ENCODE measurements around the gene ACADL.
A peak's percentile ranks its signal among the peaks of the same experiment; 100 is the strongest.

ACADL gene

GRCh38 chr2:210171309-210172218, 53.7 kb downstream of the ACADL start, which contains the start of gene KANSL1L:
KANSL1L (minus strand) TSS chr2:210171409; CDS start chr2:210154582, 16,827 bp downstream.
- Mint-ChIP-seq H3K27ac (peak within 1 kb of the TSS; percentile 94), H3K27me3 (ENCODE audit: low read depth) (peaks cover 38% of the 10 kb centered on the region), H3K4me1 (ENCODE audit: low read depth) (peaks cover 18% of the 10 kb centered on the region), H3K36me3 (ENCODE audit: low read depth) (no peaks in the 10 kb centered on the region), H3K4me3 (peak within 1 kb of the TSS; percentile 95), H3K9me3 (no peaks in the 10 kb centered on the region)
- peak; percentile 95 for DNase-seq (ENCODE audit: low spot score)

GRCh38 chr2:210170446-210171303, 54.6 kb downstream of the ACADL start:
- DNase-seq (ENCODE audit: low spot score) = peak; percentile 96
- Mint-ChIP-seq H3K27ac (peak overlapping the region; percentile 94), H3K4me1 (ENCODE audit: low read depth) (peaks cover 19% of the 10 kb centered on the region), H3K9me3 (no peaks in the 10 kb centered on the region), H3K4me3 (peak overlapping the region; percentile 95), H3K36me3 (ENCODE audit: low read depth) (no peaks in the 10 kb centered on the region), H3K27me3 (ENCODE audit: low read depth) (peaks cover 30% of the 10 kb centered on the region)

GRCh38 chr2:210170196-210170445, 55.1 kb downstream of the ACADL start:
- DNase-seq (ENCODE audit: low spot score) = no peak
- Mint-ChIP-seq H3K4me1 (ENCODE audit: low read depth) (peaks cover 19% of the 10 kb centered on the region), H3K27ac (peak overlapping the region; percentile 94), H3K36me3 (ENCODE audit: low read depth) (no peaks in the 10 kb centered on the region), H3K9me3 (no peaks in the 10 kb centered on the region), H3K4me3 (peak overlapping the region; percentile 95), H3K27me3 (ENCODE audit: low read depth) (peaks cover 25% of the 10 kb centered on the region)

GRCh38 chr2:210169516-210170195, 55.6 kb downstream of the ACADL start:
- Mint-ChIP-seq H3K4me1 (ENCODE audit: low read depth) (peaks cover 19% of the 10 kb centered on the region), H3K4me3 (peak overlapping the region; percentile 95), H3K27ac (peak overlapping the region; percentile 94), H3K27me3 (ENCODE audit: low read depth) (peaks cover 23% of the 10 kb centered on the region), H3K9me3 (no peaks in the 10 kb centered on the region), H3K36me3 (ENCODE audit: low read depth) (no peaks in the 10 kb centered on the region)
- no peak for DNase-seq (ENCODE audit: low spot score)

GRCh38 chr2:210167227-210167626, 58.0 kb downstream of the ACADL start:
- no peak overlapping the region for H3K27ac Mint-ChIP-seq
- peaks cover 30% of the 10 kb centered on the region for H3K4me1 Mint-ChIP-seq (ENCODE audit: low read depth)
- no peak for DNase-seq (ENCODE audit: low spot score)

GRCh38 chr2:210162466-210163124, 62.7 kb downstream of the ACADL start:
- DNase-seq (ENCODE audit: low spot score) = no peak
- H3K9me3 Mint-ChIP-seq = no peaks in the 10 kb centered on the region
- no peak overlapping the region for H3K4me3 Mint-ChIP-seq
- peaks cover 14% of the 10 kb centered on the region for H3K4me1 Mint-ChIP-seq (ENCODE audit: low read depth)
- H3K27ac Mint-ChIP-seq = no peak overlapping the region
- H3K36me3 Mint-ChIP-seq (ENCODE audit: low read depth) = peaks cover 2% of the 10 kb centered on the region
- H3K27me3 Mint-ChIP-seq (ENCODE audit: low read depth) = no peaks in the 10 kb centered on the region

More at GRCh38 chr2:210167227-210167626, 58.0 kb downstream of the ACADL start:
- Mint-ChIP-seq H3K4me3 (no peak overlapping the region), H3K9me3 (no peaks in the 10 kb centered on the region), H3K36me3 (ENCODE audit: low read depth) (no peaks in the 10 kb centered on the region), H3K27me3 (ENCODE audit: low read depth) (peaks cover 8% of the 10 kb centered on the region)

- H3K36me3 Mint-ChIP-seq (ENCODE audit: low read depth) = peaks cover 6% of the 10 kb centered on the region
- H3K4me1 Mint-ChIP-seq (ENCODE audit: low read depth) = peaks cover 12% of the 10 kb centered on the region
- no peak overlapping the region for H3K4me3 Mint-ChIP-seq
- no peaks in the 10 kb centered on the region for H3K27me3 Mint-ChIP-seq (ENCODE audit: low read depth)
- no peak for DNase-seq (ENCODE audit: low spot score)
- H3K9me3 Mint-ChIP-seq = no peaks in the 10 kb centered on the region
- H3K27ac Mint-ChIP-seq = no peak overlapping the region
Observed at GRCh38 chr2:210159059-210159458, 66.2 kb downstream of the ACADL start.

GRCh38 chr2:210158236-210158635, 67.0 kb downstream of the ACADL start:
- Mint-ChIP-seq H3K36me3 (ENCODE audit: low read depth) (peaks cover 9% of the 10 kb centered on the region), H3K27me3 (ENCODE audit: low read depth) (no peaks in the 10 kb centered on the region), H3K4me1 (ENCODE audit: low read depth) (peaks cover 11% of the 10 kb centered on the region), H3K4me3 (no peak overlapping the region), H3K9me3 (no peaks in the 10 kb centered on the region), H3K27ac (no peak overlapping the region)
- no peak for DNase-seq (ENCODE audit: low spot score)

- DNase-seq (ENCODE audit: low spot score) = no peak
- H3K27me3 Mint-ChIP-seq (ENCODE audit: low read depth) = no peaks in the 10 kb centered on the region
- H3K36me3 Mint-ChIP-seq (ENCODE audit: low read depth) = peaks cover 9% of the 10 kb centered on the region
- H3K9me3 Mint-ChIP-seq = no peaks in the 10 kb centered on the region
- H3K27ac Mint-ChIP-seq = no peak overlapping the region
- no peak overlapping the region for H3K4me3 Mint-ChIP-seq
- H3K4me1 Mint-ChIP-seq (ENCODE audit: low read depth) = peaks cover 4% of the 10 kb centered on the region
Observed at GRCh38 chr2:210157526-210157925, 67.7 kb downstream of the ACADL start.

- DNase-seq (ENCODE audit: low spot score) = no peak
- Mint-ChIP-seq H3K9me3 (no peaks in the 10 kb centered on the region), H3K27ac (no peak overlapping the region), H3K36me3 (ENCODE audit: low read depth) (peaks cover 22% of the 10 kb centered on the region), H3K27me3 (ENCODE audit: low read depth) (no peaks in the 10 kb centered on the region), H3K4me1 (ENCODE audit: low read depth) (no peaks in the 10 kb centered on the region), H3K4me3 (no peak overlapping the region)
Observed at GRCh38 chr2:210147614-210148013, 77.6 kb downstream of the ACADL start.

All from T-helper 2 cell treated with Interferon-gamma antibody and Interleukin-4, amounts not matched to agents 5 μg/mL and 100 μg/mL, for 36 hours (primary cell).